PC-3 (cell line): ENCODE results near the gene LUC7L. TPM values are rescaled to one million over a fixed set of nuclear protein-coding genes. Genes with fewer than 3 reads are reported as not detected.

ENCODE experiments used
- ATAC-seq: fragments of 200-7000 bp; cut with Tn5 transposase; 2 replicates; pipeline ENCODE4 v1.9.1; 2020; ENCODE audit warnings: mild to moderate bottlenecking, moderate library complexity
- BruUV-seq: library from RNA; stranded (reverse); fragments of 400-500 nt; replicated peaks from 2 replicates; lab custom pipeline; 2021; lab: Mats Ljungman, UMichigan
- CTCF ChIA-PET: fragments of 300-600 bp; sonication (Branson Sonifier 250); formaldehyde crosslinking; loops from one replicate; lab custom pipeline; 2022; ENCODE audit warnings: antibody characterized with exemption; lab: Charles Lee
- POLR2A ChIA-PET: fragments of 300-600 bp; sonication (Branson Sonifier 250); formaldehyde crosslinking; loops from one replicate; lab custom pipeline; 2022; ENCODE audit warnings: antibody characterized with exemption; ENCODE audit not compliant: unreplicated experiment; lab: Charles Lee
- DNase-seq: peaks from one replicate; pipeline ENCODE4 v3.0.0-alpha.2; 2015
- H2AFZ ChIP-seq: fragments of 300-600 bp; sonication (generic); 2 replicates; pipeline ENCODE4 v1.6.0; 2016; ENCODE audit warnings: antibody characterized with exemption, low read length
- H3F3A ChIP-seq: fragments of 300-600 bp; sonication (generic); one replicate; pipeline ENCODE4 v1.6.0; 2017; ENCODE audit warnings: antibody characterized with exemption, low read length, control low read depth, mild to moderate bottlenecking; ENCODE audit not compliant: unreplicated experiment
- H3K27ac ChIP-seq: fragments of 300-600 bp; sonication (generic); 2 replicates; pipeline ENCODE4 v1.5.1; 2016; ENCODE audit warnings: mild to moderate bottlenecking, low read length
- H3K27me3 ChIP-seq: fragments of 300-600 bp; sonication (generic); 2 replicates; pipeline ENCODE4 v1.6.1; 2016; ENCODE audit warnings: low read length, mixed read lengths
- H3K36me3 ChIP-seq: fragments of 300-600 bp; sonication (generic); 2 replicates; pipeline ENCODE4 v1.6.1; 2016; ENCODE audit warnings: low read depth, mixed run types, low read length, mixed read lengths
- H3K4me1 ChIP-seq: fragments of 300-600 bp; sonication (generic); 2 replicates; pipeline ENCODE4 v1.5.1; 2016; ENCODE audit warnings: low read length; ENCODE audit not compliant: insufficient read depth
- H3K4me2 ChIP-seq: fragments of 300-600 bp; sonication (generic); 2 replicates; pipeline ENCODE4 v1.6.0; 2016; ENCODE audit warnings: low read length
- H3K4me3 ChIP-seq: fragments of 300-600 bp; sonication (generic); 2 replicates; pipeline ENCODE4 v1.5.1; 2016; ENCODE audit warnings: mild to moderate bottlenecking, low read length, mixed read lengths
- H3K79me2 ChIP-seq: fragments of 300-600 bp; sonication (generic); 2 replicates; pipeline ENCODE4 v1.6.1; 2017; ENCODE audit warnings: low read length, mixed read lengths
- H3K9ac ChIP-seq: fragments of 300-600 bp; sonication (generic); 2 replicates; pipeline ENCODE4 v1.6.0; 2016; ENCODE audit warnings: mild to moderate bottlenecking, low read length
- H3K9me2 ChIP-seq: fragments of 300-600 bp; sonication (generic); replicated peaks from 2 replicates; pipeline ENCODE4 v1.6.1; 2016; ENCODE audit warnings: mixed run types, low read length, mixed read lengths
- H3K9me3 ChIP-seq: fragments of 300-600 bp; sonication (generic); 2 replicates; pipeline ENCODE4 v1.6.1; 2016; ENCODE audit warnings: low read length, mixed read lengths
- H4K20me1 ChIP-seq: fragments of 300-600 bp; sonication (generic); 2 replicates; pipeline ENCODE4 v1.6.1; 2016; ENCODE audit warnings: low read length, mixed read lengths
- EZH2 ChIP-seq: fragments of 300-600 bp; sonication (generic); IDR thresholded peaks from one replicate; pipeline ENCODE4 v1.6.1; 2017; ENCODE audit warnings: antibody characterized with exemption, mild to moderate bottlenecking, low read length; ENCODE audit not compliant: unreplicated experiment
- EZH2phosphoT487 ChIP-seq: fragments of 300-600 bp; sonication (generic); IDR thresholded peaks from 2 replicates; pipeline ENCODE4 v1.6.1; 2018; ENCODE audit warnings: mild to moderate bottlenecking, antibody characterized with exemption, low read length, borderline replicate concordance
- intact Hi-C: fragments of 100-400 bp; cut with micrococcal nuclease; formaldehyde crosslinking; loops from 2 replicates; pipeline ENCODE4 v1.9.0; 2023
- total RNA-seq: library from RNA; depleted of rRNA; stranded (reverse); fragments of >200 nt; gene quantifications from 2 replicates; pipeline ENCODE4 v1.2.3, GENCODE V29; 2014
- TF ChIP-seq, protein P1 (sequence below): fragments of 300-600 bp; sonication (generic); conservative IDR thresholded peaks from 2 replicates; pipeline ENCODE4 v1.5.1; 2017; ENCODE audit warnings: antibody characterized with exemption, low read depth, mild to moderate bottlenecking, low read length

LUC7L gene
- total RNA-seq, 1 experiment from 2014 or later = 46.0 TPM

DNA sequence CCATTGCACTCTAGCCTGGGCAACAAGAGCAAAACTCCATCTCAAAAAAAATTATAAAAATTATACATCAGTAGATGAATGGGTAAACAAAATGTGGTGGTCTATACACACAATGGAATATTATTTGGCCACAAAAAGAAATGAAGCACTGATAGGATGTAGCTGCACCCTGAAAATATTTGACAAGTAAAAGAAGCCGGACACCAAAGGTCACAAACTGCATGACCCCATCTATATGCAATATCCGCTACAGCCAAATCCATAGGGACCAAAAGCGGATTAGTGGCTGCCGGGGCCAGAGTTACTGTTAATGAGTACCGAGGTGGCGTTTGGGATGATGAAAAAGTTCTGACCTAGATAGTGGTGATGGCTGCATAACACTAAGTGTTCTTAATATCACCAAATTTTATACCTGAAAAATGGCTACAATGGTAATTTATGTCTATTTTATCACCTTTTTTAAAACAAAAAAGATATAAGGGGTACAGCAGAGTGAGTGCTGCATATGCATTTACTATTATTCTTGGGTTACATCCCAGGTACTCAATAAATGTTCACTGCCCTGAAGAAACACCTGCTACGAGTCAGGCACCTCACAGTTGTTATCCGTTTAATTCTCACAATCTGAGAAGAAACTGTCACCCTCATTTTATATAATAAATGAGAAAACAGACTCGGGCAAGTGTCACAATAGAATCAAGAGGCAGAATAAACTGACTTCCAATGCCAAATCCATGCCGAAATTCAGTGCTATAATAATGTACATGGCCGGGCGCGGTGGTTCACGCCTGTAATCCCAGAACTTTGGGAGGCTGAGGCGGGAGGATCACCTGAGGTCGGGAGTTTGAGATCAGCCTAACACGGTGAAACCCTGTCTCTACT lies 49.8 kb downstream of the LUC7L start:
- no peak overlapping the region for H3K4me2 ChIP-seq
- DNase-seq (no peak), ATAC-seq (no peak)
- H3K27me3 ChIP-seq = peaks cover 17% of the 10 kb centered on the region
- H3K79me2 ChIP-seq = no peaks in the 10 kb centered on the region
- no TSS peak for BruUV-seq
- ChIA-PET CTCF (no interaction called here), POLR2A (no interaction called here)
- no peaks in the 10 kb centered on the region for H4K20me1 ChIP-seq
- H3K36me3 ChIP-seq = no peaks in the 10 kb centered on the region
- TF ChIP-seq, protein P1, sequence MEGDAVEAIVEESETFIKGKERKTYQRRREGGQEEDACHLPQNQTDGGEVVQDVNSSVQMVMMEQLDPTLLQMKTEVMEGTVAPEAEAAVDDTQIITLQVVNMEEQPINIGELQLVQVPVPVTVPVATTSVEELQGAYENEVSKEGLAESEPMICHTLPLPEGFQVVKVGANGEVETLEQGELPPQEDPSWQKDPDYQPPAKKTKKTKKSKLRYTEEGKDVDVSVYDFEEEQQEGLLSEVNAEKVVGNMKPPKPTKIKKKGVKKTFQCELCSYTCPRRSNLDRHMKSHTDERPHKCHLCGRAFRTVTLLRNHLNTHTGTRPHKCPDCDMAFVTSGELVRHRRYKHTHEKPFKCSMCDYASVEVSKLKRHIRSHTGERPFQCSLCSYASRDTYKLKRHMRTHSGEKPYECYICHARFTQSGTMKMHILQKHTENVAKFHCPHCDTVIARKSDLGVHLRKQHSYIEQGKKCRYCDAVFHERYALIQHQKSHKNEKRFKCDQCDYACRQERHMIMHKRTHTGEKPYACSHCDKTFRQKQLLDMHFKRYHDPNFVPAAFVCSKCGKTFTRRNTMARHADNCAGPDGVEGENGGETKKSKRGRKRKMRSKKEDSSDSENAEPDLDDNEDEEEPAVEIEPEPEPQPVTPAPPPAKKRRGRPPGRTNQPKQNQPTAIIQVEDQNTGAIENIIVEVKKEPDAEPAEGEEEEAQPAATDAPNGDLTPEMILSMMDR = no peak
- TF ChIP-seq EZH2 (no peak), EZH2phosphoT487 (no peak)
- H2AFZ ChIP-seq = no peak overlapping the region
- no peaks in the 10 kb centered on the region for H3K9me2 ChIP-seq
- no peak overlapping the region for H3K27ac ChIP-seq
- intact Hi-C loops = loop anchor here (2.0 kb wide), 1 partner anchor 73 kb away; no protein-coding TSS in a partner anchor
- H3F3A ChIP-seq = no peaks in the 10 kb centered on the region
- H3K4me1 ChIP-seq = peaks cover 5% of the 10 kb centered on the region; the same call in 1 of the 2 replicates
- H3K9ac ChIP-seq = no peak overlapping the region
- H3K4me3 ChIP-seq = no peak overlapping the region
- H3K9me3 ChIP-seq = no peaks in the 10 kb centered on the region

DNA sequence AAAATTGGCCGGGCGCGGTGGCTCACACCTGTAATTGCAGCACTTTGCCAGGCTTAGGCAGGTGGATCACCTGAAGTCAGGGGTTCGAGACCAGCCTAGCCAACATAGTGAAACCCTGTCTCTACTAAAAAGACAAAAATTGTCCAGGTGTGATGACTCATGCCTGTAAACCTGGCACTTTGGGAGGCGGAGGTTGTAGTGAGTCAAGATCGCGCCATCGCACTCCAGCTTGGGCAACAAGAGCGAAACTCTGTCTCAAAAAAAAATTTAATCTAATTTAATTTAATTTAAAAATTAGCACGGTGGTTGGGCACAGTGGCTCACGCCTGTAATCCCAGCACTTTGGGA lies 50.6 kb downstream of the LUC7L start:
- intact Hi-C loops = no loop called here
- Histone ChIP-seq H3K9me3 (no peaks in the 10 kb centered on the region), H3K4me1 (peaks cover 5% of the 10 kb centered on the region; the same call in 1 of the 2 replicates), H3K4me2 (no peak overlapping the region), H3K79me2 (no peaks in the 10 kb centered on the region), H4K20me1 (no peaks in the 10 kb centered on the region), H3K4me3 (no peak overlapping the region), H3K36me3 (no peaks in the 10 kb centered on the region), H3K27me3 (peaks cover 17% of the 10 kb centered on the region), H3F3A (no peaks in the 10 kb centered on the region), H3K9me2 (no peaks in the 10 kb centered on the region), H2AFZ (no peak overlapping the region), H3K27ac (no peak overlapping the region), H3K9ac (no peak overlapping the region)
- ATAC-seq (no peak), DNase-seq (peak; percentile 16)
- TF ChIP-seq EZH2 = no peak
- TF ChIP-seq, protein P1 = no peak
- POLR2A ChIA-PET = no interaction called here
- no TSS peak for BruUV-seq
- CTCF ChIA-PET = no interaction called here
